NT2/D1 (cell line): ENCODE measurements around the gene LACC1.

Experiments used
- SUZ12 ChIP-seq: IDR thresholded peaks from 2 replicates; pipeline ENCODE4 v1.6.1; 2011; ENCODE audit not compliant: insufficient read length, insufficient read depth; ENCODE audit errors: extremely low read depth
- YY1 ChIP-seq: IDR thresholded peaks from 2 replicates; pipeline ENCODE4 v1.6.1; 2011; ENCODE audit not compliant: insufficient read length, insufficient read depth
- ZNF274 ChIP-seq: IDR thresholded peaks from 2 replicates; pipeline ENCODE4 v1.6.1; 2011; ENCODE audit warnings: mild to moderate bottlenecking, low read depth, low read length

GRCh38 chr13:43939086-43939485 lies 59.4 kb downstream of the LACC1 start:
- TF ChIP-seq SUZ12 = no peak
- TF ChIP-seq YY1 = no peak
- no peak for TF ChIP-seq ZNF274
